Colonic mucosa (tissue), 4 donors: ENCODE data around the gene SEL1L3. TPM values are rescaled to one million over a fixed set of nuclear protein-coding genes. Genes with fewer than 3 reads are reported as not detected.

Experiments used
- DNase-seq: peaks from one replicate; pipeline ENCODE4 v3.0.0-alpha.2; 2020
- H3K27ac ChIP-seq: fragments of 200-600 bp; one replicate; pipeline ENCODE4 v1.8.0; 2021
- H3K27me3 ChIP-seq: fragments of 200-600 bp; one replicate; pipeline ENCODE4 v1.8.0; 2021
- H3K36me3 ChIP-seq: fragments of 200-600 bp; one replicate; pipeline ENCODE4 v1.8.0; 2021
- H3K4me1 ChIP-seq: fragments of 200-600 bp; one replicate; pipeline ENCODE4 v1.8.0; 2021; ENCODE audit warnings: mild to moderate bottlenecking
- H3K4me3 ChIP-seq: fragments of 200-600 bp; one replicate; pipeline ENCODE4 v1.8.0; 2021
- H3K9ac ChIP-seq, 2 donors: one replicate each; pipeline ENCODE4 v1.7.0; 2013; ENCODE audit warnings: control low read depth in 2 of 2, low read depth in 2 of 2, low read length in 2 of 2
- H3K9me3 ChIP-seq: fragments of 200-600 bp; one replicate; pipeline ENCODE4 v1.8.0; 2021
- intact Hi-C: fragments of 100-400 bp; cut with DNase I; formaldehyde crosslinking; loops from one replicate; pipeline ENCODE4 v1.14.1; 2022
- total RNA-seq, 2 donors: library from RNA; stranded (reverse); fragmentation: NEBNext Ultra II Directional in 1 of 2; extraction: Animal tissue kit (Norgen Biotek cat#: 25700) in 1 of 2; gene quantifications; one replicate each; pipeline ENCODE4 v1.2.1, GENCODE V29; 2021
- TF ChIP-seq, protein P1 (sequence below): fragments of 200-600 bp; IDR thresholded peaks from one replicate; pipeline ENCODE4 v1.8.0; 2022; ENCODE audit warnings: antibody characterized with exemption, mild to moderate bottlenecking
- donor health status: healthy.
- donor health status: DM: no; HTN: no; CAD: no.
- donor health status: DM: no; HTN: no; CAD: no.

The SEL1L3 gene
- total RNA-seq, 2 donors from 2014 or later = 88.4 to 96.2 TPM

- TF ChIP-seq, protein P1, sequence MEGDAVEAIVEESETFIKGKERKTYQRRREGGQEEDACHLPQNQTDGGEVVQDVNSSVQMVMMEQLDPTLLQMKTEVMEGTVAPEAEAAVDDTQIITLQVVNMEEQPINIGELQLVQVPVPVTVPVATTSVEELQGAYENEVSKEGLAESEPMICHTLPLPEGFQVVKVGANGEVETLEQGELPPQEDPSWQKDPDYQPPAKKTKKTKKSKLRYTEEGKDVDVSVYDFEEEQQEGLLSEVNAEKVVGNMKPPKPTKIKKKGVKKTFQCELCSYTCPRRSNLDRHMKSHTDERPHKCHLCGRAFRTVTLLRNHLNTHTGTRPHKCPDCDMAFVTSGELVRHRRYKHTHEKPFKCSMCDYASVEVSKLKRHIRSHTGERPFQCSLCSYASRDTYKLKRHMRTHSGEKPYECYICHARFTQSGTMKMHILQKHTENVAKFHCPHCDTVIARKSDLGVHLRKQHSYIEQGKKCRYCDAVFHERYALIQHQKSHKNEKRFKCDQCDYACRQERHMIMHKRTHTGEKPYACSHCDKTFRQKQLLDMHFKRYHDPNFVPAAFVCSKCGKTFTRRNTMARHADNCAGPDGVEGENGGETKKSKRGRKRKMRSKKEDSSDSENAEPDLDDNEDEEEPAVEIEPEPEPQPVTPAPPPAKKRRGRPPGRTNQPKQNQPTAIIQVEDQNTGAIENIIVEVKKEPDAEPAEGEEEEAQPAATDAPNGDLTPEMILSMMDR = no peak
- intact Hi-C loops = no loop called here
- Histone ChIP-seq H3K36me3 (no peaks in the 10 kb centered on the region), H3K27me3 (no peaks in the 10 kb centered on the region), H3K9ac (no peak overlapping the region), H3K4me1 (no peaks in the 10 kb centered on the region), H3K27ac (no peak overlapping the region), H3K4me3 (no peak overlapping the region), H3K9me3 (no peaks in the 10 kb centered on the region)
- DNase-seq = no peak
Observed at GRCh38 chr4:25703731-25704388, 158.9 kb downstream of the SEL1L3 start.

DNA sequence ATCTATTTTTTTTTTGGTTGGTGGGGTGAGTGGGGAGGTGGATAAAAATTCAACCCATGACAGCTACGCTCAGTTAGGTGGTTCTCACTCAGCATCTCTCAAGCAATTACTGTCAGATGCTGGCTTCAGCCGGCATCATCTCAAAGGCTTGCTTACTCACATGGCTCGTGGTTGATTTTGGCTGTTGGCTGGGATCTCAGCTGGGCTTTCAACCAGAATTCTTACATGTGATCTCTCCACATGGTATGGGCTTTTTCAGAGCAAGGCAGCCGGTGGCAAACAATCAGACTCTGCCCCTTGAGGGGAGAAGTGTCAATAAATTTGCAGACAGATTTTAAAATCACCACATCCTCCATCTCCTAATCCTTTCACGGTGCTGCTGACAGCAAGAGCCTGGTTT, 159.9 kb downstream of the SEL1L3 start:
- H3K9me3 ChIP-seq = no peaks in the 10 kb centered on the region
- no peak overlapping the region for H3K9ac ChIP-seq
- intact Hi-C loops = no loop called here
- H3K27ac ChIP-seq = no peak overlapping the region
- H3K27me3 ChIP-seq = no peaks in the 10 kb centered on the region
- TF ChIP-seq, protein P1 = no peak
- no peaks in the 10 kb centered on the region for H3K36me3 ChIP-seq
- DNase-seq = no peak
- H3K4me3 ChIP-seq = no peak overlapping the region
- no peaks in the 10 kb centered on the region for H3K4me1 ChIP-seq

DNA sequence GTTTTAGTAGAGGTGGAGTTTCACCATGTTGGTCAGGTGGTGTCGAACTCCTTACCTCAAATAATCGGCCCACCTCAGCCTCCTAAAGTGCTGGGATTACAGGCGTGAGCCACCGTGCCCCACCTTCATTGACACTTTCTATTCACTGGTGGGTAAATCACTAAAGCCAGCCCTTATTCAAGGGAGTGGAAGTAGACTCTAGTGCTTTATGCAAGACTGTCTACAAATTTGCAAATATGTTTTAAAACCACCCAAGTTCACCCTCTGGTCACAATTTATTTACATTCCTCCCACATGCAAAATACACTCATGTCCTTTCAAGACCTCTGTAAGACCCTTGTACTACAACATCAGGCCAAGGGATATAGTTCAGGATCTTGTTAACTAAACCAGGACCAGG, 162.1 kb downstream of the SEL1L3 start:
- intact Hi-C loops = no loop called here
- no peak for DNase-seq
- Histone ChIP-seq H3K4me1 (no peaks in the 10 kb centered on the region), H3K9me3 (no peaks in the 10 kb centered on the region), H3K4me3 (no peak overlapping the region), H3K27ac (no peak overlapping the region), H3K36me3 (no peaks in the 10 kb centered on the region), H3K27me3 (no peaks in the 10 kb centered on the region), H3K9ac (no peak overlapping the region)
- TF ChIP-seq, protein P1 = no peak

GRCh38 chr4:25697516-25697915, 165.3 kb downstream of the SEL1L3 start:
- TF ChIP-seq, protein P1 = no peak
- intact Hi-C loops = no loop called here
- H3K9me3 ChIP-seq = no peaks in the 10 kb centered on the region
- no peak overlapping the region for H3K9ac ChIP-seq
- no peak overlapping the region for H3K4me3 ChIP-seq
- no peak overlapping the region for H3K27ac ChIP-seq
- H3K4me1 ChIP-seq = no peaks in the 10 kb centered on the region
- no peaks in the 10 kb centered on the region for H3K27me3 ChIP-seq
- no peak for DNase-seq
- no peaks in the 10 kb centered on the region for H3K36me3 ChIP-seq

Other genes with a start within 250 kb of the SEL1L3 start
- 1 to 10 TPM in 1 of 2 donors, not detected in 1; 3.3 TPM for gene SLC34A2, start 207.1 kb downstream of the SEL1L3 start, total RNA-seq
- gene SMIM20, start 51.2 kb upstream of the SEL1L3 start, total RNA-seq = 10 to 100 TPM; 36.5 to 37.4 TPM